ENCODE measurements around the gene PRKACA.

The PRKACA gene

DNA sequence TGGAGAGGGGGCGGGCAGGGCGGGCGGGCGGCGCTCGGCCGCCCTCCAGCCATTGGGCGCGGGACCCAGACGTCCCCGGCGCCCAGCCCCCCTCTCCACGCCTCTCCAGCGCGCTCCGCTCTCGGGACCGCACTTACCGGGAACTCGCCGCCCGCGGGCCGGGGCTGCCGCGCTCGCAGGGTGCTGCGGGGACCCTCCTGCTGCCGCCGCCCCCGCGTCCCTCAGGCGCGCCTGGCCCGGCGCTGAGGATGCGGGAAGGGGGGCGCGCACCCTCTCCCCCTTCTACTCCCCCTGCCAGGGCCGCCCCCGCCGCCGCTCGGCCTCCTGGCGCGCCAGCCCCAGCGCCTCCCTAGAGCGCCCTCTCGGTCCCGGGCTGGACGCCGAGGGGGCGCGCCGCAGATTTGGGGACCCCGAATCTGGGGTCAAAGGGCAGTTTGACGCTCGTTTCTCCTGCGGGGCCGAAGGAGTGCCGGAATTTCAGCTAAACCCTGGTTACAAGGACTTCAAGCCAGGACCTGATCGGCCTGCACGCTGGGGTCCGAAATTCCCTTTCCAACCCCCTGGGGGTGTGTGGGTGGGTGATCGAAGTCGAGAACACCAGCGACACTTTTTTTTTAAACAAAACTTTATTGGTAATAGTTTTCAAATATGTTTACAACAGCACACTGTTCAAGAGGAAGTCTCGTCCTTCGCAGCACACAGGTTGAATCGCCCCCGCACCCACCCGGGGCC is 26.3 kb downstream of the PRKACA start (continued):
- TF ChIP-seq ZBTB44 (tag by site-specific recombination; IDR thresholded peaks at IDR 0.05) (peak; percentile 22; the same call in 1 of the 2 replicates), ZNF473 (tag by site-specific recombination; IDR thresholded peaks at IDR 0.05) (no peak), ZNF221 (tag by site-specific recombination; IDR thresholded peaks at IDR 0.05; ENCODE audit: borderline replicate concordance) (no peak), ZNF2 (tag by site-specific recombination; IDR thresholded peaks at IDR 0.05) (0 out of 2 replicates have a peak, but pooled peaks have one; percentile 26), GLIS2 (tag by site-specific recombination; IDR thresholded peaks at IDR 0.05) (peak; percentile 90), ZNF335 (tag by site-specific recombination; conservative IDR thresholded peaks at IDR 0.05) (peak; percentile 94), ZNF26 (tag by site-specific recombination; IDR thresholded peaks at IDR 0.05) (no peak), SP7 (tag by site-specific recombination; IDR thresholded peaks at IDR 0.05) (peak; percentile 55; the same call in 1 of the 2 replicates), ZSCAN30 (tag by site-specific recombination; IDR thresholded peaks at IDR 0.05) (0 out of 2 replicates have a peak, but pooled peaks have one; percentile 51), HOXA7 (CRISPR knock-in tag; IDR thresholded peaks at IDR 0.05; ENCODE audit: borderline replicate concordance) (no peak), ZNF629 (tag by site-specific recombination; IDR thresholded peaks at IDR 0.05) (peak; percentile 59; the same call in 1 of the 2 replicates), ZNF202 (tag by site-specific recombination; IDR thresholded peaks at IDR 0.05; ENCODE audit: borderline replicate concordance) (no peak), SCRT1 (tag by site-specific recombination; IDR thresholded peaks at IDR 0.05; ENCODE audit: borderline replicate concordance) (no peak), KLF10 (tag by site-specific recombination; IDR thresholded peaks at IDR 0.05) (peak; percentile 78), ZEB2 (tag by site-specific recombination; IDR thresholded peaks at IDR 0.05) (peak; percentile 79), ZNF560 (tag by site-specific recombination; IDR thresholded peaks at IDR 0.05; ENCODE audit: borderline replicate concordance) (no peak), ZFP3 (tag by site-specific recombination; IDR thresholded peaks at IDR 0.05; ENCODE audit: low read depth) (no peak), ZBTB11 (tag by site-specific recombination; conservative IDR thresholded peaks at IDR 0.05; ENCODE audit: low read depth) (peak; percentile 17; the same call in 1 of the 2 replicates), ZNF596 (tag by site-specific recombination; IDR thresholded peaks at IDR 0.05) (peak; percentile 41; the same call in 1 of the 2 replicates), ZXDB (tag by site-specific recombination; IDR thresholded peaks at IDR 0.05) (peak; percentile 60; the same call in 1 of the 2 replicates), FEZF1 (tag by site-specific recombination; IDR thresholded peaks at IDR 0.05) (no peak), ZNF133 (tag by site-specific recombination; IDR thresholded peaks at IDR 0.05) (no peak), KLF7 (tag by site-specific recombination; IDR thresholded peaks at IDR 0.05; ENCODE audit: borderline replicate concordance) (peak; percentile 28; the same call in 1 of the 2 replicates)
- TF ChIP-seq, protein P1, sequence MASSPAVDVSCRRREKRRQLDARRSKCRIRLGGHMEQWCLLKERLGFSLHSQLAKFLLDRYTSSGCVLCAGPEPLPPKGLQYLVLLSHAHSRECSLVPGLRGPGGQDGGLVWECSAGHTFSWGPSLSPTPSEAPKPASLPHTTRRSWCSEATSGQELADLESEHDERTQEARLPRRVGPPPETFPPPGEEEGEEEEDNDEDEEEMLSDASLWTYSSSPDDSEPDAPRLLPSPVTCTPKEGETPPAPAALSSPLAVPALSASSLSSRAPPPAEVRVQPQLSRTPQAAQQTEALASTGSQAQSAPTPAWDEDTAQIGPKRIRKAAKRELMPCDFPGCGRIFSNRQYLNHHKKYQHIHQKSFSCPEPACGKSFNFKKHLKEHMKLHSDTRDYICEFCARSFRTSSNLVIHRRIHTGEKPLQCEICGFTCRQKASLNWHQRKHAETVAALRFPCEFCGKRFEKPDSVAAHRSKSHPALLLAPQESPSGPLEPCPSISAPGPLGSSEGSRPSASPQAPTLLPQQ (tag by site-specific recombination; IDR thresholded peaks at IDR 0.05), result peak; percentile 51
- TF ChIP-seq, protein P2, sequence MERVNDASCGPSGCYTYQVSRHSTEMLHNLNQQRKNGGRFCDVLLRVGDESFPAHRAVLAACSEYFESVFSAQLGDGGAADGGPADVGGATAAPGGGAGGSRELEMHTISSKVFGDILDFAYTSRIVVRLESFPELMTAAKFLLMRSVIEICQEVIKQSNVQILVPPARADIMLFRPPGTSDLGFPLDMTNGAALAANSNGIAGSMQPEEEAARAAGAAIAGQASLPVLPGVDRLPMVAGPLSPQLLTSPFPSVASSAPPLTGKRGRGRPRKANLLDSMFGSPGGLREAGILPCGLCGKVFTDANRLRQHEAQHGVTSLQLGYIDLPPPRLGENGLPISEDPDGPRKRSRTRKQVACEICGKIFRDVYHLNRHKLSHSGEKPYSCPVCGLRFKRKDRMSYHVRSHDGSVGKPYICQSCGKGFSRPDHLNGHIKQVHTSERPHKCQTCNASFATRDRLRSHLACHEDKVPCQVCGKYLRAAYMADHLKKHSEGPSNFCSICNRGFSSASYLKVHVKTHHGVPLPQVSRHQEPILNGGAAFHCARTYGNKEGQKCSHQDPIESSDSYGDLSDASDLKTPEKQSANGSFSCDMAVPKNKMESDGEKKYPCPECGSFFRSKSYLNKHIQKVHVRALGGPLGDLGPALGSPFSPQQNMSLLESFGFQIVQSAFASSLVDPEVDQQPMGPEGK (tag by site-specific recombination; IDR thresholded peaks at IDR 0.05), result peak; percentile 90
- TF ChIP-seq, protein P3, sequence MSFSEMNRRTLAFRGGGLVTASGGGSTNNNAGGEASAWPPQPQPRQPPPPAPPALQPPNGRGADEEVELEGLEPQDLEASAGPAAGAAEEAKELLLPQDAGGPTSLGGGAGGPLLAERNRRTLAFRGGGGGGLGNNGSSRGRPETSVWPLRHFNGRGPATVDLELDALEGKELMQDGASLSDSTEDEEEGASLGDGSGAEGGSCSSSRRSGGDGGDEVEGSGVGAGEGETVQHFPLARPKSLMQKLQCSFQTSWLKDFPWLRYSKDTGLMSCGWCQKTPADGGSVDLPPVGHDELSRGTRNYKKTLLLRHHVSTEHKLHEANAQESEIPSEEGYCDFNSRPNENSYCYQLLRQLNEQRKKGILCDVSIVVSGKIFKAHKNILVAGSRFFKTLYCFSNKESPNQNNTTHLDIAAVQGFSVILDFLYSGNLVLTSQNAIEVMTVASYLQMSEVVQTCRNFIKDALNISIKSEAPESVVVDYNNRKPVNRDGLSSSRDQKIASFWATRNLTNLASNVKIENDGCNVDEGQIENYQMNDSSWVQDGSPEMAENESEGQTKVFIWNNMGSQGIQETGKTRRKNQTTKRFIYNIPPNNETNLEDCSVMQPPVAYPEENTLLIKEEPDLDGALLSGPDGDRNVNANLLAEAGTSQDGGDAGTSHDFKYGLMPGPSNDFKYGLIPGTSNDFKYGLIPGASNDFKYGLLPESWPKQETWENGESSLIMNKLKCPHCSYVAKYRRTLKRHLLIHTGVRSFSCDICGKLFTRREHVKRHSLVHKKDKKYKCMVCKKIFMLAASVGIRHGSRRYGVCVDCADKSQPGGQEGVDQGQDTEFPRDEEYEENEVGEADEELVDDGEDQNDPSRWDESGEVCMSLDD (tag by site-specific recombination; IDR thresholded peaks at IDR 0.05), result peak; percentile 95

Measured in HEK293 (cell line).